ENCODE data around the gene DOK5.
A peak's percentile ranks its signal among the peaks of the same experiment; 100 is the strongest.

DOK5 gene

DNA sequence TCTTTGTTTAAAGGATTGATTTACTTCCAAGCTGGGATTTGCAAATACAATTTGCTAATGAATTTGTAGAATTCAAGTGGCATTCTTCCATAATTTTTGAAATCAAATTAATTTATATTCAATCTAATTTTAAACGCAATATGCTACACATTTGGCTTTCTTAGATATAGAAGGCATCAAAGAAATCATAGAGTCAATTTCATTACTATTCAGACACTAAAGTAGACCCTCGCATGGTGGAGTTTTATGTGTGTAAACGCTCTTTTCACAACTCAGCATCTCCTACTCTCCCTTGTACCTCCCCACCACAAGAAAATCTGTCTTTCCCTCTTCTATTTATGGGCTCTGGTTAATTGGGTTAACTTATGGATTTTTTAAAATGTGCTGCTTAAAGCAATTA lies 144.3 kb downstream of the DOK5 start:
- no peak for DNase-seq

DNA sequence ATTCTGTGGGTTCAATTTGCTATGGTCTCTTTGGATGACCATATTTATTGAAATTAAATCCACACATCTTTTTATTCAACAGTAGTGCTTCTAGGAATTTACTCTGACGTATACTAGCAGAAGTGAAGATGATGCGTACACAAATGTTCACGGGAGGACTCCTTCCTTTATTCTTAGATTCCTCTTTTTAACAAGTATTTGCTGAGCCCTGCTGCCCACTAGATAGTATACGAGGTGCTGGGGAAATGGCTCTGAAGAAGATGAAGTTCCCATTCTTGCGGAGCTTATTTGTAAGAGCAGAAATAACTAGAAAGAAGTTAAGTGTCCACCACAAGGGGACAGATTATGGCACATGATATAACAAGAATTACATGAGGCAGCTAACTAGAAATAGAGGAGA lies 145.2 kb downstream of the DOK5 start:
- no peak for DNase-seq

GRCh38 chr20:54622333-54623295 lies 147.2 kb downstream of the DOK5 start:
- no peak for DNase-seq

GRCh38 chr20:54623991-54624569 lies 148.7 kb downstream of the DOK5 start:
- no peak for DNase-seq

DNA sequence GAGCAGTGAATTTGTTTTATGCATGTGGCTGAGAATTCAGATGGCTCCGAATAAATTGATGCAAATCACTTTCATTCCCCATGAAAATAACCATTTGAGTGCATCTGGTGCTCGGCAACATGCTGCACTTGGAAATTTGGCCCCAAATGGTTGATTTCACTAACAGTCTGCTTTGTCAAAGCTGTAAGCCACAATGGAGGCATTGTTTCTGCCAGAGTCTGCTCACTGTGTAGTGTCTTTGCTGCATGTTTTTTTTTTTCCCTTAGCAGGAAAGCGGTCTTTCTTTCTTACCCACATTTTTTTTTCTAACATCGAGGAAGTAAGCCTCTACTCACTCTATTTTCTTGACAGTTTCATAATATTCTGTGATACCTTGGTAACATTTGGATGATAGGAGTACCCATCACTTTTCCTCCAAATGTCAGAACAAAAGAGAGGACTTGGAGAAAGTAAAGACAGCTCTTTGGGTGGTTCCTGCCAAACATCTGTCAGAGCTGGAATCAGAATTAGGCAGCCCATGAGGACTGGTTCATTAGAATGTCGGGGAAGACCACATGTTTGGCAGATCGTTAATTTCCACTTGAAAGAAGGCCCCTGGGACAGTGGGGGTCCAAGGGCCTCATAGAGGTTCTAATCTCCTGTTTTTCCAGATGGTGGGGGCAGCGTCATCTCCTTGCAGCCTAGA lies 149.5 kb downstream of the DOK5 start:
- no peak for DNase-seq

DNA sequence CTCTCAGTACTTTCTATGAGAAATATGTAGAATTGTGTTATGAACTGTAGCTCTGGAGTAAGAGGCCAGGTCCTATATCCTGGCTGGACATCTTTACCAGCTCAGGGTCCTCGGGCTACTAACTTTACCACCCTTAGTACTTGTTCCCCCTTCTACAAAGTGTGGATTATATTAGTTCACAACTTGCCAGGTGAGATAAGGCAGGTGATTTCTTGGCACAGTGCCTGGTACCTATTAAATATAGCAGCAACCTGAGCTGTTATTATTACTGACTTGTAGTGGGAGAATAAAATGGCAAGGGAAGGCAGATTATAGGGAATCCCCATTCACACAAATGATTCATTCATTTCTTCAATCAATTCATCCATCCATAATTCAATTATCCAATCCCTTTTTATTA lies 150.1 kb downstream of the DOK5 start:
- DNase-seq, result no peak

- no peak for DNase-seq
These were observed 150.7 kb downstream of the DOK5 start for GRCh38 chr20:54626126-54626525.

DNA sequence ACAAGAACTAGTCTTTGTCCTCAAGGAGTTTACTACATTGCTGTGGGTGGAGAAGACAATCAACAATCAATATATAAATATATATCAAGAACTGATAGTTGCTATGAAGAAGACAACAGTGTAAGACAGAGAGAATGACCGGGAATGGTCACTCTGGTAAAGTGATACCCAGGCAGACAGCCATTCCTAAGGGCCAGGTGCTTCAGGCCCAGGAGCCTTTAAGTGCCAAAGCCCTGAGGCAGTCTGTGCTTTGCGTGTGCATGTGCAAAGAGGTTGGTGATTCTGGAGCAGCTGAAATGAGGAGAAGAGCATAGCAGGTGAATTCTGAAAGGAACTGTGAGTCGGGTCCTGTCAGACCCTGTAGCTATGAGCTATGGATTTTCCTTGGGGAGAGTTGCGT lies 154.2 kb downstream of the DOK5 start:
- no peak for DNase-seq

DNA sequence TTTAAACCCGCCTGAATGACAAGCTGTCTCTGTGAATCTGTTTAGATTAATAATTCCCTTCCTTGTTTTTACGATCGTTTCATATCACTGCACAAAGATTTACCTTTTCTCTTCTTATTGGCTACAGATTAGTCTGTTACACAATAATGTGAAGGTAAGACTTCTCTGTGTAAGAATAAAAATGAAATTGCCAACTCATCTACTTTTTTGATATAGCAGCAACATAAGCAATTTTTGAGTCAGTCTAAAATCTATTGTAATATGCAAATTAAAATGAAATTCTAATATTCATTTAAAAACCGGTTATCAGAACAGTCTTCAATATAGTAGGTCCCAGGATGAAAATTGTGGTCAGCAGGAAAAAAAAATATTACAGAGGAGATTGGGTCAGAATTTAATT lies 155.2 kb downstream of the DOK5 start:
- no peak for DNase-seq

GRCh38 chr20:54631059-54631458 lies 155.7 kb downstream of the DOK5 start:
- DNase-seq, result no peak

GRCh38 chr20:54633374-54634355 lies 158.3 kb downstream of the DOK5 start:
- DNase-seq, result no peak

GRCh38 chr20:54636575-54636974 lies 161.2 kb downstream of the DOK5 start:
- no peak for DNase-seq

DNA sequence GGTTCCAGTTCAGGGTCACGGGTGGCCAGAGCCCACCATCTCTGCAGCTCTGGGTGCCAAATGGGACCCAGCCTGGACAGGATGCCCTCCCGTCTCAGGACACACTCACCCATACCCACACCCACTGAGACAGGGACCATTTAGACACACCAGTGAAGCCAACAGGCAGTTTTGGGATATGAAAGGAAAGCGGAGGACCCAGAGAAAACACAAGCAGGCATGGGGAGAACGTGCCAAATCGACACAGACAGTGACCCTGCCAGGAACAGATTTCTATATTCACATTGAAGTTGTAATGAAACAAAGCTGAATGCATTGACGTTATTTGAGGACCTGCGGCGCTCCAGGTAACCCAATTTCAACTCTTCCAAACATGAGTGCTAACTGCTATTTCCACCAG lies 164.5 kb downstream of the DOK5 start:
- DNase-seq, result no peak

DNA sequence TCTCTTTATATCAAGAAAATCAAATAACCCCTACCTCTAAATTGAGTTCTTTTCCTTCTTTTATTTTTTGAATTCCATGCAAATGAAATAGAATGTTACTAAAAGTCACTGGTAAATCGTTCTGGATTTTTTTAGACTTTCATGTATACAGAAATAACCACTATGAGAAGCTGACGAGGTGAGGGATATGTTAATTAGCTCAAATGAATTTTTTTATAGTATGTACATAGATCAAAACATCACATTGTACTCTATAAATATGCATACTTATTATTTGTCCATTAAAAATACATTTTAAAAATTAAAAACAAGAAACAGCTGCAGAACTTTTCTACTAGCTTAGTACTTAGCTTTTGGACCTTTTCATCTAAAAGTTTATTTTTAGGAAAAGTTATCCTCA lies 165.4 kb downstream of the DOK5 start:
- no peak for DNase-seq

GRCh38 chr20:54642864-54643667 lies 167.7 kb downstream of the DOK5 start:
- DNase-seq, result no peak

DNA sequence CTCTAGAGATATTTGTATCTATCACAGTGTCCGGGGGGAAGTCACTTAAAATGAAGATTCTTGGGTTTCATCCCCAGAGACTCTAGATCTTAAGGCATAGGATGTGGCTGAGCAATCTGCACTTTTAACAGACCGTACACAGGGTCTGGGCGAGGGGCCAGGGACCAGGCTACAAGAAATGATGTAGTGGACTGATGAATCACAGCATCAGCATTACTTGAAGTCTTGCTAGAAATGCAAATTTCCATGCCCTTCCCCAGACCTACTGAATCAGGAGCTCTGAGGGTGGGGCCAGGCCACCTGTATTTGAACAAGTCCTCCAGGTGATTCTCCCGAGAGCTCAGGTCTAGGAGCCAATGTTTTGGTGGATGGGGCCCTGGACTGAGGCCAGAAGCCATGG lies 168.4 kb downstream of the DOK5 start:
- DNase-seq, result no peak

DNA sequence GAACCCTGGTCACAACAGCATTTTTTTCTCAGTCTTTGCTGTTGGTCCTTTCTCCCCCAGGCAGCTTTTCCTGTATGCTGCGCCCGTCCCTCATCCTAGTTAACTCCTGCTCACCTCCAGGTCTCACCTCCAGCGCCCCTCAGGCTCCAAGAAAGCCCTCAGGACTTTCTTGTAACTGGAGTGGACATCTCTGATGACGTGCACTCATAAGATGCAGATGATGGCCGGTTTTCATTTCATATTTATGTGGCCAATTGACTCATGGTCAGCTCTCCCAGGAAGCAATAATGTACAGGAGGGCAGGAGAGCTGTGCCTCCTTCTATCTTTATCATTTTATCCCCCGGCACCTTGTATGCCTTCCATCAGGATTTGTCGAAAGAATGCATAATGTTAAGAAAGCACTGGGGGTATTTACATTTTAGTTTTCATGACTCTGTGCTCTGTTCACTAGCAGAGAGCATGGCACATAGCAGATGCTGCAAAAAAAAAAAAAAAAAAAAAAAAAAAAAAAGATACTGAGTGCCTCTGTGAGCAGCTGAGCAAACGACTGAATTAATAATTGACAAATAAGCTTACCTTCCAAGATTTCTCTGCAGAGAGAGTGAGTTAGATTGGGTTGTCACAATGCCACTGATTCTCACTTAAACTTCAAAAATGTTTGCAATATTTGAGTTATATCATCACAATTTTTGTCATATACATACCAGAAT lies 170.2 kb downstream of the DOK5 start:
- no peak for DNase-seq

- DNase-seq, result no peak
These were observed 170.7 kb downstream of the DOK5 start for GRCh38 chr20:54646156-54646517.

GRCh38 chr20:54648421-54649142 lies 173.2 kb downstream of the DOK5 start:
- DNase-seq, result no peak

DNA sequence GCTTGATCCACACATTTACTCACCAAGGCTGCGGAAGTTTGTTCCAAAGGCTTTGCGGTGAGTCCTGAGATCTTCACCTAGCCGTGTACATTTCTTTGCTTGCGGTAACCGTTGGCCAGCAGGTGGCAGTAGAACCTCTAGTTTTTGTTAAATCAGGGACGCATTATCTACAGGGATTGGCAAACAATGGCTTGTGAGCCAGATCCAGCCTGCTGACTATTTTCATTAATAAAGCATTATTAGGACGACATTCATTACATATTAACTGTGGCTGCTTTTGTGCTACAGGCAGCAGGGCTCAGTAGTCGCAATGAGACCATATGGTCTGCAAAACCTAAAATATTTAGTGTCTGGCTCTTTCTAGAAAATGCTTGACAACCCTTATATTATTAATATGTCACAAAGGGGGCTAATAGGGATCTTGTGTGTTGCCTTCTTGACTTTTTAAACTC lies 174.1 kb downstream of the DOK5 start:
- DNase-seq, result peak in 1 of 2 donors; percentile 29

Measured in bone marrow (tissue), 2 donors.